Mesenteric fat pad (tissue), 1 donor: ENCODE results near the gene RNF144B. TPM values are rescaled to one million over a fixed set of nuclear protein-coding genes. Genes with fewer than 3 reads are reported as not detected.
"Not testable (repeated sequence)": the region's sequence is repeated elsewhere in the genome, so short reads cannot be mapped to it uniquely, and the experiment has no call there.

ENCODE experiments used
- DNase-seq: peaks from one replicate; pipeline ENCODE4 v3.0.0-alpha.2; 2020; ENCODE audit warnings: low spot score
- total RNA-seq: library from RNA; stranded (reverse); fragmentation: NEBNext Ultra II Directional; extraction: Animal tissue kit (Norgen Biotek cat#: 25700); gene quantifications from one replicate; pipeline ENCODE4 v1.2.1, GENCODE V29; 2021
- donor health status: DM: yes; HTN: yes; CAD: no.

Gene RNF144B
- total RNA-seq, 1 donor from 2014 or later: 41.6 TPM

DNA sequence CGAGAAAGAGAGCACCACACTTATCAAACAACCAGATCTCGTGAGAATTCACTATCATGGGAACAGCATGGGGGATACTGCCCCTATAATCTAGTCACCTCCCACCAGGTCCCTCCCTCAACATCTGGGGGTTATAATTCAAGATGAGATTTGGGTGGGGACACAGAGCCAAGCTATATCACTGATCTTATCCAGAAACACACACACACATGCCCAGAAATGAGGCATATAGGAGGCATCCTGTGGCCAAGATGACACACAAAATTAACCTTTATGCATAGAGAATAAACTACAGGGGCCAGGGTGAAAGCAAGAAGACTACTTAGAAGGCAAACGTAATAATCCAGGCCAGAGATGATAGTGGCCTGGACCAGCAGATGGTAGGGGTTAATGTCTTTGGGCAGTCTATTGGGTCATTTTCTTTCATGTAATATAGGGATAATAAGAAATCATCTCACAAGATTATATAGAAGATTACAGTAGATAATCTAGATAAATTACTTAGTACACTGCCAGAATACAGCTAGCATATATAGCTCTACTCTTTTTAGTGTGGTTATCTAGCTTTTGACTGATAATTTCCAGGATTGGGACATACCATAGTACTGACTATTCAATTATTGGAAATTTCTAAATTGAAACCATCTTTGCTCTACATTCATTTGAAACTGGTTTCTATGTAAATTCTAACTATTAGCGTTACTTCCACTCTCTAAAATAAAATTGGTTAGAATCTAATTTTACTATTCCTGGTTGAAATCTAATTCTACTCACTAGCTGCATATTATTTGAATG lies 20.0 kb downstream of the RNF144B start:
- DNase-seq: no peak

GRCh38 chr6:18409602-18410001 lies 22.5 kb downstream of the RNF144B start:
- not testable (repeated sequence) for DNase-seq

DNA sequence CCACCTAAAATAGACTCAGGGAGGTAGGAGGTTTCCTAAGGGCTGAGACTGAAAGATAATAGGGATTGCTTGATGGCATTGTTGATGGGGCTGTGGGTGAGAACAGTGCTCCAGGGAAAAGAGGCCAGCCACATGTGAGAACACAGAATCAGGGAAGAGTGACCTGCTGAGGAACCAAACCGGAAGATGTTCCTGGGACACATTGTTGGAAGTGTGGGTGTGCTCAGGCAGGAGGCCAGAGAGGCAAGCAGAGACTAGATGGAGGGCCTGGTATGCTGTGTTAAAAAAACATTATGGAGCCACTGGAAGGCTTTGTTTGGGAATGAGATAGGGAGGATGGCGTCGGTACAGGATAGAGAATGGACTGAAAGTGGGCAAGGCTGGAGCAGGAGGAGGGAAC lies 23.3 kb downstream of the RNF144B start:
- no peak for DNase-seq

- DNase-seq: no peak
These were observed 24.9 kb downstream of the RNF144B start for GRCh38 chr6:18412068-18412467.

- DNase-seq: no peak
These were observed 25.5 kb downstream of the RNF144B start for GRCh38 chr6:18412644-18413043.

DNA sequence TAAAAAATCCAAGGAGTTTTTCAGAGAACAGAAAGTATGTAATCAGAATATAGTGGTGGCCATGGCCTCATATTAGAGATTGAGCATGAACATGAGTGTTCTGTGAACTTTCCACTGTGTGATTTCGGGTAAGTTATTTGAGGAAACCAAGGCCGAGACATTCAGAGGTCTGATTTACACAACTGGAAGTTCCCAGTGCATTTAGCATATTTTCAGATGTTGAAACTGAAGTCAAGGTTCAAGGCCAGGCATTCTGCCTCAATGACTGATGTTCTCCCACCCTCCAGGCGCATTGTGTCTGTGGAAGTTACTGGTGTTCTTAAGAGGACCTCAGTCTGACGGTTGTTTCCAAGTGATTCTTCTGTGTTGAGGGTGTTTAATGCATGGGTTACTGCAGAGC lies 26.2 kb downstream of the RNF144B start:
- no peak for DNase-seq

GRCh38 chr6:18414116-18414515 lies 27.0 kb downstream of the RNF144B start:
- DNase-seq: no peak

GRCh38 chr6:18415207-18415606 lies 28.1 kb downstream of the RNF144B start:
- DNase-seq: no peak

DNA sequence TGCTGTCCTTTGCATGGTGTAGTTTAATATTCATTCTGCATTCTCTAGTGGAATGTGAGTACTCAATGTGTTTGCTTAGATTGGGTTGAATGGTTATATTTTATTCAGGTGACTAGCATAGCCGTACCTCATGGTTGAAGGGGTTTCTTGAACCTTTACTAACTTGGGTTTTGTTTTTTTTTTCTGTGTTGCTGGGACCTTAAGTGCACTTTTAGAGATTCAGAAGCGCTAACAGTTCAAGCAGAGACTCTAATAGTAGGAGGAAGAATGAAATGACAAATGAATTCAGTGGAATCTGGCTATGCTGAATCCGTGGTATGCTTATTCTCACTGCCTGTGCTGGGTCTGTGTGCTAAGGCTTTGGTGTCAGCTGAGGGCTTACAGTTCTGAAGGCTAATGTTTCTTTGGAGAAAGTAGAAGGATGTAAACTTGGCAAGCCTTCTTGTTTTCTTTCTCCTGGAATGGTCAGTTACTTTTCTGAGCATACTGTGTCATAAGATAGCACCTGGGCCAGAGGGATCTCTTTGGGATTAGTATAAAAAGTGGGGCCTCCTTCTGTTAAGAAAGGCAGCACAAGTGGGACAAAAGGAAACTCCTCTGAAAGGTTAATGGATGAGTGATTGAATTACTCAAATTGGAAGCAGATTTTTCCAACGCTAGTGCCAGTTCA lies 28.7 kb downstream of the RNF144B start:
- DNase-seq: no peak

DNA sequence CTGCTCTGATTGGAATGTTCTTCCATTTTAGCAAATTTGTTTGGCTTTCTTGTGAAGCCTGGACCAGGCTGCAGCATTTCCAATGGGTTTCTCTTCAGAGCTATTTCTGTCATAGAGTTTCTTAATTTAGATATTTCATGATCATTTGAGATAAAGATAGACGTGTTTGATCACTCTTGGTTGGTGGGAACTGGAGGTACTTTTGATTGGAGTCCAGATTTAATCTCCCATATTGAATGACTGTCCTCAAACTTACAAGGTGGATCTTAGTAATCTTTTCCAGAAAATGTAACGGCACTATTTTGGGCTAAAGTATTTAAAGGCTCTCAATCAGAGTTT lies 29.2 kb downstream of the RNF144B start:
- no peak for DNase-seq

DNA sequence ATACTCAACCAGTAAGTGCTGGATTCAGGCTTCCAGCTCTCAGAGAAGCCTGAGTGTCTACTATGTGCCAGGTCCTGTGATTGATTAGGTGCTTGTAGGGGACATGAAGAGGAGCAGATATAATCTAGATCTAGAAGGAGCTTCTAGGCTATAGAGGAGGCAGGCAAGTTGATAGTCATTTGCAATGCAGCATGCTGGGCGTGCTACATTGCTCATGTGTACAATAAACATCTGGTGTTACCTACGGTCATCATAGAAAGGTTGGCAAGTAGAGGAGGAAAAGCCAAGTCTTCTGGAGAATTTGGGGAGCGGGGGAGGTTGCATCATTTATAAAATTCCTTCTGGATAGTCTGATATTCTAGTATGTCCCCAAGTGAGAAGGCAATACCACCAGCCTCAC lies 33.2 kb downstream of the RNF144B start:
- DNase-seq: no peak

GRCh38 chr6:18422136-18422535 lies 35.0 kb downstream of the RNF144B start:
- DNase-seq: no peak

DNA sequence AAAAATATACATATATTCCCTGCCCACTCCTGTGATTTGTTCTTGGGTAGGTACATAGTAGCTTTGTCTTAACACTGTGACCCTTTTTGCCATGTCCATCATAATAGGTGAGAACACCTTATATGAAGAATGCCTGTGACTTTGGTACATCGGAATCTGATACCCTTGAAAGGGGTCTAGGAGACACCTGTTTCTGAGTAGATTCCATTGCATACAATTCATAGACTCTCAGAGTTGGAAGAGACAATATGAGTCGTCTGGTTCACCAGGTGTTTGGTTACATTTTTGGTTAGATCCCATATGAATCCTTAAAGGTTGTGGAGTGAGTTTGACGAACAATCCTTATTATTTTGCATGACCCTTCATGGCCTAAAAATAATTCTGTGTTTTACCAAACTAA lies 36.3 kb downstream of the RNF144B start:
- no peak for DNase-seq

GRCh38 chr6:18424201-18424600 lies 37.1 kb downstream of the RNF144B start:
- no peak for DNase-seq

GRCh38 chr6:18425218-18425617 lies 38.1 kb downstream of the RNF144B start:
- DNase-seq: no peak

DNA sequence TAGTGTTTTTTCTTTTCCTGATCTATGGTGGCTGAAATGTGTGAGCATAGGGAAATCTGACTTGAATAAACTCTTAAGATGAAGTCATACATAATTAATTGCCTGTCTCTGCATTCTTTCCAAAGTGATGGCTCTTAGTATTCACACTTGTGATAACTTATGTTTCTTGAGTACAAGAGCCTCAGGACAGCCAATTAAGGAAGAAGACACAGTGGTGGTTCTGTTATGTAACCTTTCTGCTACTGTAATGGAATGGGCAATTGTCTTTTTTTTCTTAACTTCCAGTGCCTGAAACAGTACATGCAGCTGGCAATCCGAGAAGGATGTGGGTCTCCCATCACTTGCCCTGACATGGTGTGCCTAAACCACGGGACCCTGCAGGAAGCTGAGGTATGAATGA lies 40.1 kb downstream of the RNF144B start:
- no peak for DNase-seq

- no peak for DNase-seq
These were observed 42.6 kb downstream of the RNF144B start for GRCh38 chr6:18429655-18430297.

- no peak for DNase-seq
These were observed 44.4 kb downstream of the RNF144B start for GRCh38 chr6:18431581-18431980.

GRCh38 chr6:18432180-18432579 lies 45.0 kb downstream of the RNF144B start:
- no peak for DNase-seq

DNA sequence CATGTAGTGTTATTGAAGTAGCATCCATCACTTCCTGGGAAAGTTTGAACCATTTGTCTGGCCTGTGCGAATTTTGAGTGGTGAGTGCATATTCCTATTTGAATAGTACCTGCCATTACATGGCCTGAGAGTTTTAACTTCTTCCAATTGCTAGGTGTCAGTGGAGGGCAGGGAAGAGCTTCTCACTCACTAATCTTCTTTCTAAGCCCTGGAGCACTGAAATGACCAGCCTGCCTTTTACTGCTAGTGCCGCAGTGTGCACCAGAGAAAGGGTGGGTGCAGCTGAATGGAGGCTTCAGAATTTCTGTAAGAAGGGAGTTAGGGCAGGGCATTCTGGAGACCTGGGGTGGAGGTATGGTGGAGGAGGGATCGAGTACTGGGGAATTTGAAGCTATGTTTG lies 45.5 kb downstream of the RNF144B start:
- DNase-seq: no peak

DNA sequence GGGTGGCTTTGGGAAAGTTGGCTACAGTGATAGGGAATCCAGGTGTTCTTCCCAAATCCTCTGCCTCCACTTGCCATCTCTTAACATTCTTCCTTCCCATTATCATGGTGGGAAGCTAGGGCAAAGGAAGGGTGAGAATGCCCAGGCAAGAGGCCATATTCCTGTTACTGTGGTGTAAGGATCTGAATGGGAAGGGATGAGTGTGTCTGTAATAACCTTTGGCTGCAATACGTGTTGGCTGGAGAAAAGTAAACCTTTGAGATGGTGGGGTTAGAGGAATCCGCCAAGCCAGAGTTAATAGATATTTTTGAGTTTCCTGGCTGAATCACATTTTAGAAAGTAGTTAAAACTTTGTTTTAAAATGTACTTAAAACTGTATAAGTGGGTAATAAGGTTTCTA lies 45.9 kb downstream of the RNF144B start:
- DNase-seq: no peak

- DNase-seq: no peak
These were observed 49.2 kb downstream of the RNF144B start for GRCh38 chr6:18436341-18436740.

GRCh38 chr6:18439581-18439980 lies 52.4 kb downstream of the RNF144B start:
- DNase-seq: no peak
